ENCODE measurements around the gene LRRC49.

- no peak for TF ChIP-seq CTCF (conservative IDR thresholded peaks at IDR 0.05; ENCODE audit: low read depth, low read length)
- no peak for TF ChIP-seq EZH2 (IDR thresholded peaks at IDR 0.05; ENCODE audit: borderline replicate concordance, low read depth, low read length, poor library complexity, severe bottlenecking)
These were observed 159.7 kb downstream of the LRRC49 start for GRCh38 chr15:71052356-71052755.
